T-helper 2 cell treated with Interferon-gamma antibody and Interleukin-4, amounts not matched to agents 100 ng/mL and 5 ng/mL, for 36 hours (primary cell): Measurements from ENCODE around the gene SPINK4. TPM values are rescaled to one million over a fixed set of nuclear protein-coding genes. Genes with fewer than 3 reads are reported as not detected.

Source experiments
- intact Hi-C: fragments of 100-400 bp; cut with micrococcal nuclease; formaldehyde crosslinking; loops from one replicate; pipeline ENCODE4 v1.15.1; 2023
- total RNA-seq: library from RNA; stranded (reverse); gene quantifications from 2 replicates; pipeline ENCODE4 v1.2.3, GENCODE V29; 2022

Gene SPINK4
- not detected in 2 replicates for total RNA-seq

GRCh38 chr9:33239921-33240320, at the start of gene SPINK4:
SPINK4 (plus strand) TSS chr9:33240167; CDS start chr9:33240209, 42 bp downstream.
- intact Hi-C loops, result no loop called here

GRCh38 chr9:33192493-33193255, 47.3 kb upstream of the SPINK4 start:
- intact Hi-C loops, result no loop called here

GRCh38 chr9:33193818-33194217, 46.1 kb upstream of the SPINK4 start:
- intact Hi-C loops, result no loop called here

GRCh38 chr9:33196736-33197135, 43.2 kb upstream of the SPINK4 start:
- intact Hi-C loops, result no loop called here

- intact Hi-C loops, result no loop called here
Measured at GRCh38 chr9:33197279-33198152, 42.5 kb upstream of the SPINK4 start.

- intact Hi-C loops, result no loop called here
Measured at GRCh38 chr9:33198165-33198564, 41.8 kb upstream of the SPINK4 start.

- intact Hi-C loops, result no loop called here
Measured at GRCh38 chr9:33202018-33202417, 37.9 kb upstream of the SPINK4 start.

- intact Hi-C loops, result no loop called here
Measured at GRCh38 chr9:33202552-33203201, 37.3 kb upstream of the SPINK4 start.

GRCh38 chr9:33209394-33209793, 30.6 kb upstream of the SPINK4 start:
- intact Hi-C loops, result no loop called here

GRCh38 chr9:33210006-33210715, 29.8 kb upstream of the SPINK4 start:
- intact Hi-C loops, result no loop called here

GRCh38 chr9:33211695-33212393, 28.1 kb upstream of the SPINK4 start:
- intact Hi-C loops, result no loop called here

- intact Hi-C loops, result loop anchor here (10.0 kb wide), 1 partner anchor 636 kb away; no protein-coding TSS in a partner anchor
Measured at GRCh38 chr9:33220681-33221567, 19.0 kb upstream of the SPINK4 start.

- intact Hi-C loops, result loop anchor here (10.0 kb wide), 1 partner anchor 637 kb away; no protein-coding TSS in a partner anchor
Measured at GRCh38 chr9:33221568-33221884, 18.4 kb upstream of the SPINK4 start.

- intact Hi-C loops, result loop anchor here (10.0 kb wide), 1 partner anchor 637 kb away; no protein-coding TSS in a partner anchor
Measured at GRCh38 chr9:33222031-33222430, 17.9 kb upstream of the SPINK4 start.

- intact Hi-C loops, result loop anchor here (2.0 to 10.0 kb wide), 2 partner anchors 57 to 639 kb away; partner anchors contain the start of gene B4GALT1
Measured at GRCh38 chr9:33223696-33224095, 16.3 kb upstream of the SPINK4 start.

- intact Hi-C loops, result loop anchor here (1.0 to 10.0 kb wide), 4 partner anchors 59 to 641 kb away; partner anchors contain the start of genes B4GALT1 and DNAJA1
Measured at GRCh38 chr9:33225319-33226147, 14.4 kb upstream of the SPINK4 start.

- intact Hi-C loops, result loop anchor here (5.0 to 10.0 kb wide), 2 partner anchors 200 to 642 kb away; partner anchors contain the start of gene DNAJA1
Measured at GRCh38 chr9:33227008-33227398, 13.0 kb upstream of the SPINK4 start.

- intact Hi-C loops, result loop anchor here (5.0 to 10.0 kb wide), 2 partner anchors 200 to 643 kb away; partner anchors contain the start of gene DNAJA1
Measured at GRCh38 chr9:33227741-33228140, 12.2 kb upstream of the SPINK4 start.
